ENCODE results near the gene SH3RF3.

The SH3RF3 gene

DNA sequence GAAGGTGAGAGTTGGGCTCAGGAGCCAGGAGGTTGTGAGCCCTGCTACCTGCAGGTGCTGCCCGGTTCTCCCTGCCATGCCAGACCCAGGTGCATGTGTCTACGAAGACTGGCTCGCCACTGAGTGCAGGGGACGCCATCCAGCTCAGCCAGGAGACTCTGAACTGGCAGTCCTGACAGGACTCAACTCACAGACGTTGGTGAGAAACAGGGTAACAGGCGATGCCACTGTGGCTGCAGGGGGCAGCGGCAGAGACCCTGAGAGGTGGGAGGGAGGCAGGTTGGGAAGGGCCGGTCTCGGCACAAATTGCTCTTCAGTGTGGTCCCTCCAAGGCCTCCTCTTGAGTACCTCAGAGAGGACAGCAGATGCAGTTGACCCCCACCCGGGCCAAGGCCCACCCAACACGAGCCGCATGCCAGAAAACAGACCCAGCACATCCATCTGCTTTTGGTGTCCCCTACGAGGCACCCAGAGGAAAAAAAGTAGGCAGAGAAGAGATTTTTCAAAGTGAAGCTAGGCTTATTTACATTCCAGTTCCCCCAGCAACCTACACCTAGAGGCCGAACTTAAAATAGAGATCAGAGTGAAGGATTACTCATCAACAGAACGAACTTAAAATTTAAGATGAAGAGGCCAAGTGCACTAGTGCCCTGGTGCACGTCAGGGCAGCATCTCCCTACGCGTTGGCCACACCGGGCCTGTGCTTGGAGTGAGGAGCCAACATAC is 300.0 kb downstream of the SH3RF3 start:
- no peak for TF ChIP-seq CTCF (IDR thresholded peaks at IDR 0.05; ENCODE audit: low read length, missing control alignments)
- H3K4me3 ChIP-seq (replicated peaks; ENCODE audit: low read depth, low read length): no peak overlapping the region
- DNase-seq (ENCODE audit: low read depth): no peak

- H3K4me3 ChIP-seq (replicated peaks; ENCODE audit: low read depth, low read length): no peak overlapping the region
- TF ChIP-seq CTCF (IDR thresholded peaks at IDR 0.05; ENCODE audit: low read length, missing control alignments): no peak
- DNase-seq (ENCODE audit: low read depth): no peak
Measured at GRCh38 chr2:109429567-109430328, 300.7 kb downstream of the SH3RF3 start.

DNA sequence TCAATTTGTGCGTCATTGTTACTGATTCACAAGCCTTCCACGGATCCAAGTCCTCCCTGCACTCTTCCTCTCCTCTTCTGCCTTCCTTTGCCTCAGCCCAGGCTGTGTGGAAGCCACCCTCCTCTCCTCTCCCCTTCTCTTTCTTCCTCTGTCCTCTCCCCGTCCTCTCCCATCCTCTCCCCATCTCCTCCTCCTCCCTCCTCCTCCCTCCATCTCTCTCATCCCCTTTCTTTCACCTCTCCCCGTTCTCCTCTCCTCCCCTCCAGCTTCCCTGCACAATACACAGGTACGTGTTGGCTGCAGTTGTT is 301.3 kb downstream of the SH3RF3 start:
- no peak for TF ChIP-seq CTCF (IDR thresholded peaks at IDR 0.05; ENCODE audit: low read length, missing control alignments)
- DNase-seq (ENCODE audit: low read depth): no peak
- H3K4me3 ChIP-seq (replicated peaks; ENCODE audit: low read depth, low read length): no peak overlapping the region

GRCh38 chr2:109432421-109432820 is 303.4 kb downstream of the SH3RF3 start:
- H3K4me3 ChIP-seq (replicated peaks; ENCODE audit: low read depth, low read length): no peak overlapping the region
- no peak for TF ChIP-seq CTCF (IDR thresholded peaks at IDR 0.05; ENCODE audit: low read length, missing control alignments)
- DNase-seq (ENCODE audit: low read depth): no peak

- no peak overlapping the region for H3K4me3 ChIP-seq (replicated peaks; ENCODE audit: low read depth, low read length)
- TF ChIP-seq CTCF (IDR thresholded peaks at IDR 0.05; ENCODE audit: low read length, missing control alignments): no peak
- no peak for DNase-seq (ENCODE audit: low read depth)
Measured at GRCh38 chr2:109433486-109433885, 304.5 kb downstream of the SH3RF3 start.

DNA sequence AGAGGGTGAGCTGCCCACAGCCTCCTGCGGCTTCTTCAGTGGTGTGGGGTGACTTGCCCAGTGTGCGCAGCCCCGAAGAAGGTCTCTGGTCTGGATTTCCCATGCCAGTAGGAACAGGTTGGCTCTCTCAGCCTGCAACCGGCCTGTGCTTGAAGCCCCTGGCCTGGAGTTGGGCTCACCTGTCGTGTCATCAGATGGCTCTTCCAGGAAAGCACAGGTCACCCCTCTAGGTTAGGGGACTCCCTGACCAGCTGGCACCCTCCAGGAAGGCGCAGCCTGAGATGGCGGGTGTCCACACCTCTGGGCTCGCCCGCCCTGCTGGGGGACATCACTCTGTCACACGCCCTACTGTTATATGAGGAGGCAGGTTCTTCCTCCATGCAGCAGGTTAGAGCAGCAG is 304.9 kb downstream of the SH3RF3 start:
- no peak overlapping the region for H3K4me3 ChIP-seq (replicated peaks; ENCODE audit: low read depth, low read length)
- TF ChIP-seq CTCF (IDR thresholded peaks at IDR 0.05; ENCODE audit: low read length, missing control alignments): no peak
- DNase-seq (ENCODE audit: low read depth): no peak

DNA sequence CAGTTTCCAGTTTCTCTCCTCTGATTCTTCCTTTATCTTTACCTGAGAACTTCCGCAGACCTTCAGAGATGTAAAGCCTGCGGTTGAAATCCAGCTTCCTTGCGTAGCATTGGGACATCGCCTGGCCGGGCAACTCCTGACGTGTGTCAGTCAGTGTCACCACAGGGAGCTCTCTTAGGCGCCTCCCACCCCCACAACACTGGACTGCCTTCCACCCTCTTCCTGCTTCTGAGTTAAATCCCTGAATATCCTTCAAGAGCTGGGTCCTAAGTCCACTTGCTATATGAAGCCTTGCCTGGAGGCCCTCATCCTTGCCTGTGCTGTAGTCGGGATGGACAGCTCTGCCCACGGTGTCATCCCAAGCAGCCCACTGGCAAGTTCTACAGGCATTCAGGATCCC is 305.3 kb downstream of the SH3RF3 start:
- DNase-seq (ENCODE audit: low read depth): no peak
- H3K4me3 ChIP-seq (replicated peaks; ENCODE audit: low read depth, low read length): no peak overlapping the region
- TF ChIP-seq CTCF (IDR thresholded peaks at IDR 0.05; ENCODE audit: low read length, missing control alignments): no peak
